HCT116 (cell line): ENCODE measurements around the gene CACNG8. TPM values are rescaled to one million over a fixed set of nuclear protein-coding genes. Genes with fewer than 3 reads are reported as not detected.

Experiments used
- ATAC-seq: fragments of 200-7000 bp; cut with Tn5 transposase; 2 replicates; pipeline ENCODE4 v1.9.1; 2020; ENCODE audit warnings: mild to moderate bottlenecking, moderate library complexity
- BruUV-seq: library from RNA; stranded (reverse); fragments of 400-500 nt; replicated peaks from 2 replicates; lab custom pipeline; 2021; lab: Mats Ljungman, UMichigan
- CTCF ChIA-PET: fragments of 300-600 bp; sonication (Branson Sonifier 250); formaldehyde crosslinking; loops from one replicate; lab custom pipeline; 2021; ENCODE audit warnings: antibody characterized with exemption; lab: Charles Lee
- POLR2A ChIA-PET: fragments of 300-600, 350-600 bp; sonication (Branson Sonifier 250); formaldehyde crosslinking; loops from one replicate; lab custom pipeline; 2021; ENCODE audit warnings: antibody characterized with exemption; lab: Charles Lee
- RAD21 ChIA-PET, 2 experiments: fragments of 300-600 bp; sonication (Branson Sonifier 250); formaldehyde crosslinking; loops; one replicate each; lab custom pipeline; 2023; ENCODE audit warnings: low total read pairs in 2 of 2; ENCODE audit not compliant: uncharacterized antibody in 2 of 2, unreplicated experiment in 2 of 2, low non-redundant PET in 1 of 2; lab: Charles Lee
- DNase-seq: peaks from one replicate; pipeline ENCODE4 v3.0.0-alpha.2; 2010; ENCODE audit warnings: low read depth, low spot score
- H2AFZ ChIP-seq: fragments of 200-600 bp; shearing (Covaris generic), sonication (generic); 2 replicates; pipeline ENCODE4 v1.6.1; 2017; ENCODE audit warnings: low read depth, mixed run types, mixed read lengths, antibody characterized with exemption, low read length; ENCODE audit not compliant: poor library complexity, severe bottlenecking
- H3K27ac ChIP-seq: 2 replicates; pipeline ENCODE4 v1.5.1; 2012; ENCODE audit warnings: low read depth, low read length
- H3K27me3 ChIP-seq: fragments of 200-600 bp; sonication (generic); 2 replicates; pipeline ENCODE4 v1.6.1; 2016; ENCODE audit warnings: mixed run types, low read length, mixed read lengths; ENCODE audit not compliant: insufficient read depth
- H3K36me3 ChIP-seq, 2 experiments: fragments of 200-500 bp in 1 of 2; fragments of 200-600 bp in 1 of 2; sonication (Bioruptor generic) in 1 of 2; sonication (generic) in 1 of 2; 2 replicates each; pipeline versions ENCODE4 v1.5.1 to v1.6.1; 2014 to 2016; ENCODE audit warnings: low read length in 2 of 2, inconsistent platforms in 1 of 2, mixed read lengths in 1 of 2, mixed run types in 1 of 2; ENCODE audit not compliant: insufficient read depth in 2 of 2, control insufficient read depth in 1 of 2
- H3K4me1 ChIP-seq, 2 experiments: fragments of 200-600 bp in 1 of 2; sonication (generic) in 1 of 2; 2 replicates each; pipeline versions ENCODE4 v1.5.1 to v1.6.1; 2012 to 2017; ENCODE audit warnings: low read length in 2 of 2, inconsistent platforms in 1 of 2, mild to moderate bottlenecking in 1 of 2, mixed read lengths in 1 of 2, mixed run types in 1 of 2, moderate library complexity in 1 of 2; ENCODE audit not compliant: insufficient read depth in 2 of 2, control insufficient read depth in 1 of 2
- H3K4me2 ChIP-seq: fragments of 200-600 bp; sonication (generic); 2 replicates; pipeline ENCODE4 v1.6.1; 2017; ENCODE audit warnings: mixed run types, low read length, mixed read lengths
- H3K4me3 ChIP-seq, 2 experiments: fragments of 200-600 bp in 1 of 2; sonication (generic) in 1 of 2; replicated peaks in 1 of 2; 2 replicates each; pipeline ENCODE4 v1.5.1; 2011 to 2016; ENCODE audit warnings: low read length in 2 of 2, control low read depth in 1 of 2, low read depth in 1 of 2, mild to moderate bottlenecking in 1 of 2, mixed read lengths in 1 of 2, mixed run types in 1 of 2
- H3K79me2 ChIP-seq: fragments of 200-600 bp; sonication (generic); 2 replicates; pipeline ENCODE4 v1.6.1; 2017; ENCODE audit warnings: mild to moderate bottlenecking, mixed run types, low read length, moderate library complexity, mixed read lengths; ENCODE audit not compliant: insufficient read depth
- H3K9ac ChIP-seq: fragments of 200-600 bp; sonication (generic); 2 replicates; pipeline ENCODE4 v1.6.1; 2016; ENCODE audit warnings: low read length, mixed read lengths
- H3K9me2 ChIP-seq: fragments of 200-600 bp; sonication (generic), shearing (Covaris generic); 2 replicates; pipeline ENCODE4 v1.6.1; 2017; ENCODE audit warnings: mixed run types, mild to moderate bottlenecking, moderate library complexity; ENCODE audit not compliant: insufficient read depth
- H3K9me3 ChIP-seq, 2 experiments: fragments of 200-500 bp in 1 of 2; fragments of 200-600 bp in 1 of 2; sonication (Bioruptor generic) in 1 of 2; sonication (generic) in 1 of 2; 2 replicates each; pipeline ENCODE4 v1.6.1; 2014 to 2017; ENCODE audit warnings: low read length in 2 of 2, mixed read lengths in 2 of 2, inconsistent platforms in 1 of 2, low read depth in 1 of 2, mild to moderate bottlenecking in 1 of 2, mixed run types in 1 of 2, moderate library complexity in 1 of 2; ENCODE audit not compliant: control insufficient read depth in 1 of 2, insufficient read depth in 1 of 2
- H4K20me1 ChIP-seq: fragments of 200-600 bp; sonication (generic), shearing (Covaris generic); 2 replicates; pipeline ENCODE4 v1.6.1; 2017; ENCODE audit warnings: mixed run types, mild to moderate bottlenecking, moderate library complexity; ENCODE audit not compliant: insufficient read depth
- ATF3 ChIP-seq: IDR thresholded peaks from 2 replicates; pipeline ENCODE4 v1.6.1; 2012
- CEBPB ChIP-seq: IDR thresholded peaks from 2 replicates; pipeline ENCODE4 v1.6.1; 2012; ENCODE audit warnings: low read depth
- CTCF ChIP-seq, 3 experiments: fragments of 200-600 bp in 1 of 3; sonication (generic) in 1 of 3; IDR thresholded peaks in 2 of 3; conservative IDR thresholded peaks in 1 of 3; 2 replicates each; pipeline ENCODE4 v1.5.1; 2012 to 2017; ENCODE audit warnings: low read depth in 2 of 3, low read length in 2 of 3, antibody characterized with exemption in 1 of 3, borderline replicate concordance in 1 of 3, control low read depth in 1 of 3, mild to moderate bottlenecking in 1 of 3, mixed read lengths in 1 of 3, mixed run types in 1 of 3, moderate library complexity in 1 of 3; ENCODE audit not compliant: insufficient read depth in 1 of 3
- ELF1 ChIP-seq: IDR thresholded peaks from 2 replicates; pipeline ENCODE4 v1.6.1; 2012; ENCODE audit warnings: low read depth, borderline replicate concordance
- EZH2 ChIP-seq: fragments of 200-600 bp; sonication (generic); IDR thresholded peaks from 2 replicates; pipeline ENCODE4 v1.6.1; 2017; ENCODE audit warnings: antibody characterized with exemption, mixed run types
- EZH2phosphoT487 ChIP-seq: fragments of 200-600 bp; IDR thresholded peaks from 2 replicates; pipeline ENCODE4 v1.6.1; 2018; ENCODE audit warnings: antibody characterized with exemption, borderline replicate concordance
- FOSL1 ChIP-seq: IDR thresholded peaks from 2 replicates; pipeline ENCODE4 v1.6.1; 2012; ENCODE audit warnings: low read depth
- JUND ChIP-seq: IDR thresholded peaks from 2 replicates; pipeline ENCODE4 v1.6.1; 2012
- MAX ChIP-seq: IDR thresholded peaks from 2 replicates; pipeline ENCODE4 v1.6.1; 2012
- POLR2AphosphoS5 ChIP-seq: IDR thresholded peaks from 2 replicates; pipeline ENCODE4 v1.6.1; 2011; ENCODE audit warnings: mild to moderate bottlenecking, low read depth, low read length, moderate library complexity
- RAD21 ChIP-seq: IDR thresholded peaks from 2 replicates; pipeline ENCODE4 v1.6.1; 2012; ENCODE audit warnings: low read depth, mild to moderate bottlenecking
- REST ChIP-seq: IDR thresholded peaks from 2 replicates; pipeline ENCODE4 v1.6.1; 2012; ENCODE audit warnings: low read depth
- SIN3A ChIP-seq: IDR thresholded peaks from 2 replicates; pipeline ENCODE4 v1.6.1; 2012; ENCODE audit warnings: low read depth
- SP1 ChIP-seq: IDR thresholded peaks from 2 replicates; pipeline ENCODE4 v1.6.1; 2012; ENCODE audit warnings: low read depth
- SRF ChIP-seq: IDR thresholded peaks from 2 replicates; pipeline ENCODE4 v1.6.1; 2012; ENCODE audit warnings: low read depth
- TCF7L2 ChIP-seq: IDR thresholded peaks from 2 replicates; pipeline ENCODE4 v1.7.0; 2011; ENCODE audit warnings: borderline replicate concordance, inconsistent platforms; ENCODE audit not compliant: insufficient read depth, insufficient read length; ENCODE audit errors: extremely low read depth
- YY1 ChIP-seq: IDR thresholded peaks from 2 replicates; pipeline ENCODE4 v1.6.1; 2011; ENCODE audit warnings: low read length, low read depth, moderate library complexity, mild to moderate bottlenecking; ENCODE audit not compliant: insufficient replicate concordance; ENCODE audit errors: extremely low read depth
- ZBTB33 ChIP-seq: IDR thresholded peaks from 2 replicates; pipeline ENCODE4 v1.6.1; 2011; ENCODE audit warnings: mild to moderate bottlenecking, low read length, moderate library complexity; ENCODE audit not compliant: insufficient replicate concordance; ENCODE audit errors: extremely low read depth
- ZFX ChIP-seq: fragments of 450-650 bp; IDR thresholded peaks from 2 replicates; pipeline ENCODE4 v1.6.1; 2017
- intact Hi-C: fragments of 100-400 bp; cut with micrococcal nuclease; formaldehyde crosslinking; loops from 2 replicates; pipeline ENCODE4 v1.10.0; 2022
- total RNA-seq: library from RNA; stranded (reverse); gene quantifications from one replicate; pipeline ENCODE4 v1.2.1, GENCODE V29; 2021; ENCODE audit not compliant: unreplicated experiment

Gene CACNG8
- total RNA-seq, 1 experiment from 2014 or later: 0.93 TPM

GRCh38 chr19:53977429-53977990 is 14.8 kb downstream of the CACNG8 start:
- intact Hi-C loops: no loop called here
- Histone ChIP-seq H3K79me2 (no peaks in the 10 kb centered on the region), H3K4me3 (no peak overlapping the region)
- no TSS peak for BruUV-seq
- RAD21 ChIA-PET: no interaction called here
- TF ChIP-seq ZFX (no peak), SRF (no peak), MAX (no peak), FOSL1 (no peak), ELF1 (no peak; the same call in 1 of the 2 replicates), JUND (no peak), CTCF (IDR thresholded peaks at IDR 0.05 in 2 of 3, conservative IDR thresholded peaks at IDR 0.05 in 1 of 3; ENCODE audit: borderline replicate concordance in 1 of 3, insufficient read depth in 1 of 3, low read depth in 2 of 3, low read length in 2 of 3) (no peak), ZBTB33 (no peak), EZH2 (no peak), ATF3 (no peak), RAD21 (no peak), YY1 (no peak), SIN3A (no peak), SP1 (no peak), TCF7L2 (no peak), CEBPB (no peak), REST (no peak), POLR2AphosphoS5 (no peak), EZH2phosphoT487 (no peak)
- TF ChIP-seq, all 23 proteins: peak for 0
- Histone ChIP-seq H3K9me3 (no peaks in the 10 kb centered on the region), H3K27me3 (no peaks in the 10 kb centered on the region), H4K20me1 (no peaks in the 10 kb centered on the region), H3K4me2 (no peak overlapping the region), H3K9ac (no peak overlapping the region), H3K4me1 (peaks cover 12 to 44% of the 10 kb centered on the region in 2 experiments), H3K36me3 (no peaks in the 10 kb centered on the region), H2AFZ (no peak overlapping the region), H3K27ac (no peak overlapping the region), H3K9me2 (no peaks in the 10 kb centered on the region)
- peak; percentile 11; the same call in 1 of the 2 replicates for ATAC-seq
- DNase-seq: peak; percentile 70
- ChIA-PET CTCF (no interaction called here), POLR2A (no interaction called here)
